HepG2 (cell line): ENCODE results near the gene ZNRF3. TPM values are rescaled to one million over a fixed set of nuclear protein-coding genes. Genes with fewer than 3 reads are reported as not detected.
A peak's percentile ranks its signal among the peaks of the same experiment; 100 is the strongest.

Experiments used
- EZH2 ChIP-seq: conservative IDR thresholded peaks from 2 replicates; pipeline ENCODE4 v1.6.1; 2012; ENCODE audit warnings: mild to moderate bottlenecking, low read depth, low read length, moderate library complexity
- FOXA1 ChIP-seq, 2 experiments: fragments of 450-650 bp in 1 of 2; sonication (generic) in 1 of 2; formaldehyde crosslinking in 1 of 2; IDR thresholded peaks; 2 replicates each; pipeline versions ENCODE4 v1.4.0 to v1.6.1; 2016 to 2020; ENCODE audit warnings: missing genetic modification reagents in 1 of 2
- GATA4 ChIP-seq: sonication (generic); IDR thresholded peaks from 2 replicates; pipeline ENCODE4 v1.6.1; 2016; ENCODE audit warnings: antibody characterized with exemption, low read depth, borderline replicate concordance
- JARID2 ChIP-seq: sonication (generic); formaldehyde crosslinking; IDR thresholded peaks from 2 replicates; pipeline ENCODE4 v1.8.1; 2023; ENCODE audit warnings: missing genetic modification reagents, inconsistent platforms; ENCODE audit not compliant: insufficient replicate concordance
- LCORL ChIP-seq, 2 experiments: fragments of 450-650 bp in 1 of 2; sonication (generic) in 1 of 2; formaldehyde crosslinking in 1 of 2; IDR thresholded peaks; 2 replicates each; pipeline versions ENCODE4 v1.5.0 to v1.6.1; 2017 to 2020; ENCODE audit warnings: antibody characterized with exemption in 1 of 2, missing genetic modification reagents in 1 of 2
- MAF1 ChIP-seq: sonication (generic); formaldehyde crosslinking; IDR thresholded peaks from 2 replicates; pipeline ENCODE4 v1.5.0; 2020; ENCODE audit warnings: missing genetic modification reagents, borderline replicate concordance
- MIER2 ChIP-seq: IDR thresholded peaks from 2 replicates; pipeline ENCODE4 v1.6.1; 2016; ENCODE audit warnings: missing biosample characterization, missing genetic modification reagents
- MTF1 ChIP-seq: sonication (generic); formaldehyde crosslinking; IDR thresholded peaks from 2 replicates; pipeline ENCODE4 v1.5.0; 2020; ENCODE audit warnings: missing genetic modification reagents
- RARG ChIP-seq: sonication (generic); formaldehyde crosslinking; IDR thresholded peaks from 2 replicates; pipeline ENCODE4 v1.4.0; 2020; ENCODE audit warnings: low read depth, mild to moderate bottlenecking, missing genetic modification reagents
- SOX6 ChIP-seq, 2 experiments: fragments of 450-650 bp in 1 of 2; sonication (generic) in 1 of 2; formaldehyde crosslinking in 1 of 2; IDR thresholded peaks; 2 replicates each; pipeline versions ENCODE4 v1.4.0 to v1.6.1; 2017 to 2020; ENCODE audit warnings: antibody characterized with exemption in 1 of 2, mild to moderate bottlenecking in 1 of 2, missing genetic modification reagents in 1 of 2
- TGIF2 ChIP-seq: IDR thresholded peaks from 2 replicates; pipeline ENCODE4 v1.6.1; 2016; ENCODE audit warnings: control low read depth, missing compliant biosample characterization
- ZFP36 ChIP-seq: fragments of 150-350 bp; IDR thresholded peaks from 2 replicates; pipeline ENCODE4 v1.6.1; 2018; ENCODE audit warnings: borderline replicate concordance, low read length, low read depth; ENCODE audit not compliant: partially characterized antibody
- ZNF230 ChIP-seq: sonication (generic); formaldehyde crosslinking; IDR thresholded peaks from 2 replicates; pipeline ENCODE4 v1.4.0; 2020; ENCODE audit warnings: mild to moderate bottlenecking, missing genetic modification reagents
- ZNF33A ChIP-seq: sonication (generic); formaldehyde crosslinking; IDR thresholded peaks from 2 replicates; pipeline ENCODE4 v1.5.1; 2020; ENCODE audit warnings: missing genetic modification reagents, mild to moderate bottlenecking, moderate library complexity, borderline replicate concordance
- ZNF382 ChIP-seq: sonication (generic); formaldehyde crosslinking; IDR thresholded peaks from 2 replicates; pipeline ENCODE4 v1.5.0; 2020; ENCODE audit warnings: missing genetic modification reagents, mild to moderate bottlenecking, borderline replicate concordance
- ZNF598 ChIP-seq: sonication (generic); formaldehyde crosslinking; IDR thresholded peaks from 2 replicates; pipeline ENCODE4 v1.5.1; 2020; ENCODE audit warnings: mild to moderate bottlenecking, missing genetic modification reagents, borderline replicate concordance
- ZNF619 ChIP-seq: sonication (generic); formaldehyde crosslinking; IDR thresholded peaks from 2 replicates; pipeline ENCODE4 v1.4.0; 2020; ENCODE audit warnings: mild to moderate bottlenecking, missing genetic modification reagents
- ZNF879 ChIP-seq: sonication (generic); formaldehyde crosslinking; IDR thresholded peaks from 2 replicates; pipeline ENCODE4 v1.8.1; 2023; ENCODE audit warnings: missing genetic modification reagents
- polyA plus RNA-seq, 8 experiments: library from polyadenylated mRNA; depleted of rRNA in 3 of 8; stranded (reverse) in 7 of 8; unstranded in 1 of 8; fragments of >200 nt; fragmentation: Illumina TruSeq in 4 of 8; extraction: Trizol in 4 of 8; gene quantifications; 2 replicates each; pipeline versions ENCODE4 v1.2.1 to v1.2.3, GENCODE V29; 2011 to 2016; ENCODE audit warnings: low read depth in 4 of 8, missing spikeins in 1 of 8, mixed read lengths in 1 of 8; ENCODE audit not compliant: insufficient read depth in 1 of 8
- total RNA-seq, 5 experiments: library from RNA; depleted of rRNA; stranded (reverse); fragments of >200 nt; fragmentation: Illumina TruSeq; extraction: Trizol; gene quantifications; 2 replicates each; pipeline ENCODE4 v1.2.3, GENCODE V29; 2016; ENCODE audit warnings: low read depth in 1 of 5
- TF ChIP-seq, protein P1 (sequence below): IDR thresholded peaks from 2 replicates; pipeline ENCODE4 v1.6.1; 2016; ENCODE audit warnings: mild to moderate bottlenecking
- TF ChIP-seq, protein P2 (sequence below): sonication (generic); formaldehyde crosslinking; IDR thresholded peaks from 2 replicates; pipeline ENCODE4 v1.4.0; 2020; ENCODE audit warnings: missing genetic modification reagents, mild to moderate bottlenecking, borderline replicate concordance
- TF ChIP-seq, protein P3 (sequence below): sonication (generic); formaldehyde crosslinking; IDR thresholded peaks from 2 replicates; pipeline ENCODE4 v1.4.0; 2020; ENCODE audit warnings: low read depth, missing genetic modification reagents

Gene ZNRF3
- total and polyA plus RNA-seq, 2 of the 13 experiments (the other 11 are each of a cell fraction or from before 2014, with no cell fraction given), result 20.3 to 36.7 TPM

DNA sequence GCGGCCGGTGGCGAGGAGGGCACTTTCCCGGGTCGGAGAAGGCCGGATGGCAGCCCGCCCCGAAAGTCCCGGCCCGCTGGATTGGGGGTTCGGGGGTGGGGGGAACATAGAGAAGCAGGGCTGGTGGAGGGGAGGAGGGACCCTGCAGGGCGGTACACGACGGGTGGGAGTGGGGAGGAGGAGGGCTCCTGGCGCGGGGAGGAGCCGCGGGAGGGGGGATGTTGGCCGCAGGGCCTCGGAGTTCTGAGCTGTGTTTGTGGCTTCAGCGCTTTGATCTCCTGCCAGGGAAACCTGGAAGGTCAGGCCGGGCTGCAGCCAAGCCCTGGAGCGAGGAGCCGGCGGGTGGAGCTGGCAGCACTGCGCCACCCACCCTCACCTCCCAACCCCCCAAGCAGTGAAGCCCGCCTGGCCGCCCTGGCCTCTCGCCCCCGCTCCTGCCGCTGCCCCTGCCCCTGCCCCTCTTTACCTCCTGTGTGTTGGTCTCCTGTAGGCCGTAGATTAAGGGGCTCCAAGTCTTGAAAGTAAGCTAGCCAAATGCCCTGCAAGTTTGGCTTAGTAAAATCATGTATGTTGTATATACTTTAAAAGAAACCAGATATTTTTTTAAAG lies 147.3 kb downstream of the ZNRF3 start (continued):
- TF ChIP-seq, protein P1, sequence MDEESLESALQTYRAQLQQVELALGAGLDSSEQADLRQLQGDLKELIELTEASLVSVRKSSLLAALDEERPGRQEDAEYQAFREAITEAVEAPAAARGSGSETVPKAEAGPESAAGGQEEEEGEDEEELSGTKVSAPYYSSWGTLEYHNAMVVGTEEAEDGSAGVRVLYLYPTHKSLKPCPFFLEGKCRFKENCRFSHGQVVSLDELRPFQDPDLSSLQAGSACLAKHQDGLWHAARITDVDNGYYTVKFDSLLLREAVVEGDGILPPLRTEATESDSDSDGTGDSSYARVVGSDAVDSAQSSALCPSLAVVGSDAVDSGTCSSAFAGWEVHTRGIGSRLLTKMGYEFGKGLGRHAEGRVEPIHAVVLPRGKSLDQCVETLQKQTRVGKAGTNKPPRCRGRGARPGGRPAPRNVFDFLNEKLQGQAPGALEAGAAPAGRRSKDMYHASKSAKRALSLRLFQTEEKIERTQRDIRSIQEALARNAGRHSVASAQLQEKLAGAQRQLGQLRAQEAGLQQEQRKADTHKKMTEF (CRISPR knock-in tag), result peak; percentile 85
- TF ChIP-seq ZNF879 (CRISPR knock-in tag) (no peak), ZFP36 (no peak), ZNF598 (CRISPR knock-in tag) (no peak), ZNF382 (CRISPR knock-in tag) (no peak), ZNF33A (no peak), LCORL (IDR thresholded peaks at IDR 0.05) (no peak), LCORL (CRISPR knock-in tag; IDR thresholded peaks at IDR 0.05) (peak; percentile 87), GATA4 (peak; percentile 52; the same call in 1 of the 2 replicates), TGIF2 (CRISPR knock-in tag) (0 out of 2 replicates have a peak, but pooled peaks have one; percentile 1), MTF1 (CRISPR knock-in tag) (no peak), ZNF230 (CRISPR knock-in tag) (0 out of 2 replicates have a peak, but pooled peaks have one; percentile 36), MAF1 (CRISPR knock-in tag) (no peak), FOXA1 (IDR thresholded peaks at IDR 0.05) (no peak), FOXA1 (CRISPR knock-in tag; IDR thresholded peaks at IDR 0.05) (peak; percentile 58), RARG (no peak), SOX6 (IDR thresholded peaks at IDR 0.05) (no peak), SOX6 (CRISPR knock-in tag; IDR thresholded peaks at IDR 0.05) (peak; percentile 88), EZH2 (no peak), JARID2 (CRISPR knock-in tag) (no peak), MIER2 (CRISPR knock-in tag) (0 out of 2 replicates have a peak, but pooled peaks have one; percentile 42), ZNF619 (no peak)
- TF ChIP-seq, protein P2, sequence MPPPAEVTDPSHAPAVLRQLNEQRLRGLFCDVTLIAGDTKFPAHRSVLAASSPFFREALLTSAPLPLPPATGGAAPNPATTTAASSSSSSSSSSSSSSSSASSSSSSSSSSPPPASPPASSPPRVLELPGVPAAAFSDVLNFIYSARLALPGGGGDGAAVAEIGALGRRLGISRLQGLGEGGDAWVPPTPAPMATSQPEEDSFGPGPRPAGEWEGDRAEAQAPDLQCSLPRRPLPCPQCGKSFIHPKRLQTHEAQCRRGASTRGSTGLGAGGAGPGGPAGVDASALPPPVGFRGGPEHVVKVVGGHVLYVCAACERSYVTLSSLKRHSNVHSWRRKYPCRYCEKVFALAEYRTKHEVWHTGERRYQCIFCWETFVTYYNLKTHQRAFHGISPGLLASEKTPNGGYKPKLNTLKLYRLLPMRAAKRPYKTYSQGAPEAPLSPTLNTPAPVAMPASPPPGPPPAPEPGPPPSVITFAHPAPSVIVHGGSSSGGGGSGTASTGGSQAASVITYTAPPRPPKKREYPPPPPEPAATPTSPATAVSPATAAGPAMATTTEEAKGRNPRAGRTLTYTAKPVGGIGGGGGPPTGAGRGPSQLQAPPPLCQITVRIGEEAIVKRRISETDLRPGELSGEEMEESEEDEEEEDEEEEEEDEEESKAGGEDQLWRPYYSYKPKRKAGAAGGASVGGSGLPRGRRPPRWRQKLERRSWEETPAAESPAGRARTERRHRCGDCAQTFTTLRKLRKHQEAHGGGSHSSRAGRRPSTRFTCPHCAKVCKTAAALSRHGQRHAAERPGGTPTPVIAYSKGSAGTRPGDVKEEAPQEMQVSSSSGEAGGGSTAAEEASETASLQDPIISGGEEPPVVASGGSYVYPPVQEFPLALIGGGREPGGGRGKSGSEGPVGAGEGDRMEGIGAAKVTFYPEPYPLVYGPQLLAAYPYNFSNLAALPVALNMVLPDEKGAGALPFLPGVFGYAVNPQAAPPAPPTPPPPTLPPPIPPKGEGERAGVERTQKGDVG (CRISPR knock-in tag), result peak; percentile 89
- TF ChIP-seq, protein P3, sequence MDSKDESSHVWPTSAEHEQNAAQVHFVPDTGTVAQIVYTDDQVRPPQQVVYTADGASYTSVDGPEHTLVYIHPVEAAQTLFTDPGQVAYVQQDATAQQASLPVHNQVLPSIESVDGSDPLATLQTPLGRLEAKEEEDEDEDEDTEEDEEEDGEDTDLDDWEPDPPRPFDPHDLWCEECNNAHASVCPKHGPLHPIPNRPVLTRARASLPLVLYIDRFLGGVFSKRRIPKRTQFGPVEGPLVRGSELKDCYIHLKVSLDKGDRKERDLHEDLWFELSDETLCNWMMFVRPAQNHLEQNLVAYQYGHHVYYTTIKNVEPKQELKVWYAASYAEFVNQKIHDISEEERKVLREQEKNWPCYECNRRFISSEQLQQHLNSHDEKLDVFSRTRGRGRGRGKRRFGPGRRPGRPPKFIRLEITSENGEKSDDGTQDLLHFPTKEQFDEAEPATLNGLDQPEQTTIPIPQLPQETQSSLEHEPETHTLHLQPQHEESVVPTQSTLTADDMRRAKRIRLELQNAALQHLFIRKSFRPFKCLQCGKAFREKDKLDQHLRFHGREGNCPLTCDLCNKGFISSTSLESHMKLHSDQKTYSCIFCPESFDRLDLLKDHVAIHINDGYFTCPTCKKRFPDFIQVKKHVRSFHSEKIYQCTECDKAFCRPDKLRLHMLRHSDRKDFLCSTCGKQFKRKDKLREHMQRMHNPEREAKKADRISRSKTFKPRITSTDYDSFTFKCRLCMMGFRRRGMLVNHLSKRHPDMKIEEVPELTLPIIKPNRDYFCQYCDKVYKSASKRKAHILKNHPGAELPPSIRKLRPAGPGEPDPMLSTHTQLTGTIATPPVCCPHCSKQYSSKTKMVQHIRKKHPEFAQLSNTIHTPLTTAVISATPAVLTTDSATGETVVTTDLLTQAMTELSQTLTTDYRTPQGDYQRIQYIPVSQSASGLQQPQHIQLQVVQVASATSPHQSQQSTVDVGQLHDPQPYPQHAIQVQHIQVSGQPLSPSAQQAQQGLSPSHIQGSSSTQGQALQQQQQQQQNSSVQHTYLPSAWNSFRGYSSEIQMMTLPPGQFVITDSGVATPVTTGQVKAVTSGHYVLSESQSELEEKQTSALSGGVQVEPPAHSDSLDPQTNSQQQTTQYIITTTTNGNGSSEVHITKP (CRISPR knock-in tag), result 0 out of 2 replicates have a peak, but pooled peaks have one; percentile 27
